GM12878 (cell line): ENCODE measurements around the gene MYMX. TPM values are rescaled to one million over a fixed set of nuclear protein-coding genes. Genes with fewer than 3 reads are reported as not detected.

Experiments
- ATAC-seq: fragments of 200-7000 bp; cut with Tn5 transposase; 3 replicates; pipeline ENCODE4 v1.9.1; 2020; ENCODE audit warnings: mild to moderate bottlenecking, moderate library complexity
- BruUV-seq: library from RNA; stranded (reverse); fragments of 400-500 nt; replicated peaks from 2 replicates; lab custom pipeline; 2021; lab: Mats Ljungman, UMichigan
- CTCF ChIA-PET: fragments of 300-600 bp; sonication (Branson Sonifier 250); formaldehyde crosslinking; extraction: SDS; loops from one replicate; lab custom pipeline; 2021; ENCODE audit warnings: inconsistent platforms; lab: Yijun Ruan, JAX
- POLR2A ChIA-PET: fragments of 350-600 bp; formaldehyde crosslinking; extraction: SDS; loops from one replicate; lab custom pipeline; 2021; ENCODE audit warnings: inconsistent platforms; lab: Charles Lee
- RAD21 ChIA-PET: fragments of 300-600 bp; sonication (Branson Sonifier 250); formaldehyde crosslinking; loops from one replicate; lab custom pipeline; 2023; ENCODE audit warnings: antibody characterized with exemption; ENCODE audit not compliant: unreplicated experiment; lab: Charles Lee
- SMC1A ChIA-PET: fragments of 300-600 bp; sonication (Branson Sonifier 250); formaldehyde crosslinking; loops from one replicate; lab custom pipeline; 2023; ENCODE audit not compliant: unreplicated experiment, uncharacterized antibody; lab: Charles Lee
- DNase-seq: peaks from one replicate; pipeline ENCODE4 v3.0.0-alpha.2; 2011; ENCODE audit warnings: low read depth, low spot score
- FAIRE-seq: peaks from 3 replicates; lab custom pipeline; 2011; peaks lifted over from hg19 to GRCh38; lab: Jason Lieb, UNC
- H2AFZ ChIP-seq: 2 replicates; pipeline ENCODE4 v1.6.0; 2011; ENCODE audit warnings: low read depth, low read length, control low read depth; ENCODE audit not compliant: control insufficient read depth
- H3K27ac ChIP-seq: 2 replicates; pipeline ENCODE4 v1.5.1; 2011; ENCODE audit warnings: control low read depth; ENCODE audit not compliant: control insufficient read depth, insufficient read depth
- H3K27me3 ChIP-seq, 2 experiments: replicated peaks in 1 of 2; 2 replicates each; pipeline versions ENCODE4 v1.6.0 to v1.6.1; 2011; ENCODE audit warnings: low read length in 1 of 2; ENCODE audit not compliant: control insufficient read depth in 2 of 2, insufficient read depth in 2 of 2
- H3K36me3 ChIP-seq, 2 experiments: 2 replicates each; pipeline ENCODE4 v1.5.1; 2011; ENCODE audit warnings: low read length in 1 of 2; ENCODE audit not compliant: control insufficient read depth in 2 of 2, insufficient read depth in 2 of 2
- H3K4me1 ChIP-seq: 2 replicates; pipeline ENCODE4 v1.6.1; 2011; ENCODE audit warnings: mild to moderate bottlenecking, low read length, moderate library complexity, mixed read lengths; ENCODE audit not compliant: control insufficient read depth, insufficient read depth
- H3K4me2 ChIP-seq: 2 replicates; pipeline ENCODE4 v1.6.0; 2011; ENCODE audit warnings: control low read depth; ENCODE audit not compliant: control insufficient read depth, insufficient read depth
- H3K4me3 ChIP-seq: fragments of 200-600 bp; sonication (generic); 2 replicates; pipeline ENCODE4 v1.5.1; 2016
- H3K79me2 ChIP-seq: 2 replicates; pipeline ENCODE4 v1.6.0; 2011; ENCODE audit warnings: low read length; ENCODE audit not compliant: control insufficient read depth, insufficient read depth
- H3K9ac ChIP-seq: 2 replicates; pipeline ENCODE4 v1.8.0; 2011; ENCODE audit warnings: low read length, control low read depth, mixed read lengths; ENCODE audit not compliant: control insufficient read depth, insufficient read depth
- H3K9me3 ChIP-seq: replicated peaks from 3 replicates; pipeline ENCODE4 v1.5.1; 2011; ENCODE audit warnings: mild to moderate bottlenecking, low read length; ENCODE audit not compliant: control insufficient read depth, insufficient read depth
- H4K20me1 ChIP-seq: 2 replicates; pipeline ENCODE4 v1.6.0; 2011; ENCODE audit not compliant: control insufficient read depth, insufficient read depth
- CBX5 ChIP-seq: sonication (generic); IDR thresholded peaks from 2 replicates; pipeline ENCODE4 v1.6.1; 2016; ENCODE audit warnings: low read depth, moderate library complexity, mild to moderate bottlenecking, inconsistent platforms
- CHD1 ChIP-seq: IDR thresholded peaks from 2 replicates; pipeline ENCODE4 v1.6.1; 2012; ENCODE audit warnings: low read depth, low read length, improper control_type of control experiment
- CHD2 ChIP-seq: IDR thresholded peaks from 2 replicates; pipeline ENCODE4 v1.6.1; 2011; ENCODE audit warnings: low read depth, low read length, improper control_type of control experiment, borderline replicate concordance
- CREM ChIP-seq: IDR thresholded peaks from 2 replicates; pipeline ENCODE4 v1.6.1; 2014; ENCODE audit warnings: antibody characterized with exemption, low read depth
- HCFC1 ChIP-seq: fragments of 150-350 bp; IDR thresholded peaks from 2 replicates; pipeline ENCODE4 v1.6.1; 2014; ENCODE audit warnings: low read length
- HDAC2 ChIP-seq: fragments of 200-600 bp; sonication (generic); IDR thresholded peaks from 2 replicates; pipeline ENCODE4 v1.6.1; 2017
- IKZF1 ChIP-seq: fragments of 450-650 bp; conservative IDR thresholded peaks from 2 replicates; pipeline ENCODE4 v1.6.1; 2017; ENCODE audit warnings: antibody characterized with exemption, mild to moderate bottlenecking
- IRF4 ChIP-seq: IDR thresholded peaks from 2 replicates; pipeline ENCODE4 v1.6.1; 2011; ENCODE audit warnings: low read depth, low read length
- MEF2A ChIP-seq: IDR thresholded peaks from 2 replicates; pipeline ENCODE4 v1.6.1; 2011; ENCODE audit warnings: low read depth, mild to moderate bottlenecking, low read length, moderate library complexity; ENCODE audit not compliant: insufficient read depth
- NFIC ChIP-seq: IDR thresholded peaks from 2 replicates; pipeline ENCODE4 v1.6.1; 2012; ENCODE audit warnings: low read depth, mild to moderate bottlenecking, inconsistent platforms, low read length, moderate library complexity
- RB1 ChIP-seq: fragments of 450-650 bp; formaldehyde crosslinking; IDR thresholded peaks from 2 replicates; pipeline ENCODE4 v1.6.1; 2017; ENCODE audit warnings: mild to moderate bottlenecking, borderline replicate concordance
- SKIL ChIP-seq: fragments of 450-650 bp; IDR thresholded peaks from 2 replicates; pipeline ENCODE4 v1.6.1; 2017; ENCODE audit warnings: mild to moderate bottlenecking, low read depth, inconsistent platforms; ENCODE audit not compliant: poor library complexity, severe bottlenecking
- SMC3 ChIP-seq: IDR thresholded peaks from 2 replicates; pipeline ENCODE4 v1.6.1; 2011; ENCODE audit warnings: low read length, improper control_type of control experiment, borderline replicate concordance
- YBX1 ChIP-seq: fragments of 450-650 bp; IDR thresholded peaks from 2 replicates; pipeline ENCODE4 v1.6.1; 2016; ENCODE audit warnings: antibody characterized with exemption
- WGBS: methylation state at CpG from one replicate; pipeline ENCODE4 v1.1.6; 2016; ENCODE audit warnings: low lambda C conversion rate; ENCODE audit not compliant: insufficient replicate concordance, insufficient coverage; ENCODE audit errors: missing lambda C conversion rate; 5-methylcytosine and 5-hydroxymethylcytosine counted together
- in situ Hi-C: fragments of 300-500 bp; cut with MboI; formaldehyde crosslinking; loops from 9 replicates; pipeline ENCODE4 v1.14.3; 2018; ENCODE audit warnings: mixed read lengths
- intact Hi-C: fragments of 100-400 bp; cut with micrococcal nuclease; formaldehyde crosslinking; loops from one replicate; pipeline ENCODE4 v1.14.2; 2022; ENCODE audit not compliant: unreplicated experiment
- polyA plus RNA-seq, 11 experiments: library from polyadenylated mRNA; depleted of rRNA in 4 of 11; unstranded in 6 of 11; stranded (reverse) in 5 of 11; fragments of >200 nt; fragmentation: Nextera tagmentation in 4 of 11; fragmentation: Illumina TruSeq in 1 of 11; extraction: Ambion mirVana in 4 of 11; extraction: Trizol in 1 of 11; gene quantifications; 1 replicate in 1 of 11; 2 replicates in 10 of 11; pipeline versions ENCODE4 v1.2.1 to v1.2.3, GENCODE V29; 2011 to 2016; ENCODE audit warnings: inconsistent platforms in 2 of 11, missing spikeins in 2 of 11, low read depth in 1 of 11
- total RNA-seq, 4 experiments: library from RNA; depleted of rRNA in 3 of 4; stranded (reverse); fragments of >200 nt in 3 of 4; fragmentation: Illumina TruSeq in 1 of 4; extraction: Trizol in 1 of 4; gene quantifications; 2 replicates each; pipeline versions ENCODE4 v1.2.1 to v1.2.3, GENCODE V29; 2013 to 2021
- TF ChIP-seq, protein P1 (sequence below): IDR thresholded peaks from 2 replicates; pipeline ENCODE4 v1.6.1; 2011; ENCODE audit warnings: borderline replicate concordance, low read depth, mild to moderate bottlenecking, moderate library complexity, low read length; ENCODE audit not compliant: insufficient read depth, poor library complexity, severe bottlenecking

The MYMX gene
- total and polyA plus RNA-seq, 10 of the 15 experiments (the other 5 are each of a cell fraction or from before 2014, with no cell fraction given): not detected

DNA sequence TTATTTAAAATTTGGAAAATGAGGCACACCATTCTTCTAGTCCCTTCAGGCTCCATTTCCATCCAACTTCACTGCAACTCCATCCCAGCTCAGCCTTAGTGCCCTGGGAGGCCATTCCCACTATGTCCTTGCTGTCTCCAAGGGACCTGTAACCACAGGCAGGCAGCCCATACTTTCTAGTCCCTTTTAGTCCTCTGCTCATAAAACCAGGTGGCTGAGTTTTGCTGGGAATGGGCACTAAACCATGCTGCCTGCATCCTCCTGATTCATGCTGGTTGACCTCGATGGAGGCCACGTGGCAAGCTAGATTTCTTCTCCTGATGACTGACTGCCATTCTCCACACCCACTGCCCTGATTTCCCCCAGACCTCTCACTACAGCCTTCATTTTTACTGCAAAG is 27.5 kb upstream of the MYMX start:
- ChIA-PET CTCF (interaction anchor here (1.2 to 2.6 kb wide), 4 partner anchors 32 to 64 kb away, joined by 3 to 11 read pairs (median 7); no protein-coding TSS in a partner anchor), RAD21 (interaction anchor here (0.7 to 1.4 kb wide), 6 partner anchors 13 to 86 kb away, joined by 3 to 7 read pairs (median 4); partner anchors contain the start of gene SLC29A1), POLR2A (interaction anchor here (1.4 to 1.5 kb wide), 2 partner anchors 11 to 30 kb away, joined by 8 to 15 read pairs; no protein-coding TSS in a partner anchor), SMC1A (interaction anchor here (1.4 to 2.6 kb wide), 5 partner anchors 12 to 33 kb away, joined by 3 to 11 read pairs (median 7); no protein-coding TSS in a partner anchor)
- 45% methylated on average over 2 of the region's 2 CpGs for WGBS
- no peak overlapping the region for H3K9ac ChIP-seq
- no peak for DNase-seq
- BruUV-seq: no TSS peak
- in situ Hi-C loops: no loop called here
- FAIRE-seq: no peak
- TF ChIP-seq CHD2 (no peak), RB1 (no peak), SMC3 (no peak)
- TF ChIP-seq, all 136 proteins: peak for 0
- Histone ChIP-seq H3K79me2 (no peaks in the 10 kb centered on the region), H3K4me3 (no peak overlapping the region), H3K36me3 (no peaks in the 10 kb centered on the region), H2AFZ (no peak overlapping the region), H4K20me1 (no peaks in the 10 kb centered on the region), H3K27ac (no peak overlapping the region), H3K4me2 (no peak overlapping the region), H3K9me3 (no peaks in the 10 kb centered on the region), H3K4me1 (peaks cover 12% of the 10 kb centered on the region), H3K27me3 (no peaks in the 10 kb centered on the region)
- ATAC-seq: no peak
- intact Hi-C loops: no loop called here

GRCh38 chr6:44190715-44191114 is 26.0 kb upstream of the MYMX start:
- ATAC-seq (peak; percentile 87), FAIRE-seq (no peak), DNase-seq (peak; percentile 27)
- CTCF ChIA-PET: interaction anchor here (1.4 to 2.6 kb wide), 4 partner anchors 18 to 47 kb away, joined by 3 to 11 read pairs (median 9); no protein-coding TSS in a partner anchor
- Histone ChIP-seq H3K9me3 (no peaks in the 10 kb centered on the region), H4K20me1 (no peaks in the 10 kb centered on the region), H3K4me1 (peaks cover 12% of the 10 kb centered on the region), H2AFZ (no peak overlapping the region), H3K4me2 (no peak overlapping the region), H3K4me3 (no peak overlapping the region), H3K27me3 (no peaks in the 10 kb centered on the region), H3K27ac (no peak overlapping the region), H3K79me2 (no peaks in the 10 kb centered on the region), H3K9ac (no peak overlapping the region), H3K36me3 (no peaks in the 10 kb centered on the region)
- WGBS: 0% methylated on average over 2 of the region's 2 CpGs
- RAD21 ChIA-PET: interaction anchor here (1.2 to 1.4 kb wide), 2 partner anchors 18 to 25 kb away, joined by 4 read pairs; no protein-coding TSS in a partner anchor
- POLR2A ChIA-PET: interaction anchor here (1.0 kb wide), 1 partner anchor 29 kb away, joined by 3 read pairs; no protein-coding TSS in a partner anchor
- intact Hi-C loops (no loop called here), in situ Hi-C loops (no loop called here)
- SMC1A ChIA-PET: interaction anchor here (0.8 to 2.6 kb wide), 6 partner anchors 10 to 31 kb away, joined by 3 to 11 read pairs (median 6); no protein-coding TSS in a partner anchor
- no TSS peak for BruUV-seq
- TF ChIP-seq CREM (no peak), YBX1 (no peak), IRF4 (no peak), NFIC (0 out of 2 replicates have a peak, but pooled peaks have one; percentile 32), MEF2A (0 out of 2 replicates have a peak, but pooled peaks have one; percentile 12), IKZF1 (no peak), SKIL (no peak), CHD1 (no peak), HDAC2 (no peak), CBX5 (no peak), HCFC1 (no peak)
- TF ChIP-seq, protein P1, sequence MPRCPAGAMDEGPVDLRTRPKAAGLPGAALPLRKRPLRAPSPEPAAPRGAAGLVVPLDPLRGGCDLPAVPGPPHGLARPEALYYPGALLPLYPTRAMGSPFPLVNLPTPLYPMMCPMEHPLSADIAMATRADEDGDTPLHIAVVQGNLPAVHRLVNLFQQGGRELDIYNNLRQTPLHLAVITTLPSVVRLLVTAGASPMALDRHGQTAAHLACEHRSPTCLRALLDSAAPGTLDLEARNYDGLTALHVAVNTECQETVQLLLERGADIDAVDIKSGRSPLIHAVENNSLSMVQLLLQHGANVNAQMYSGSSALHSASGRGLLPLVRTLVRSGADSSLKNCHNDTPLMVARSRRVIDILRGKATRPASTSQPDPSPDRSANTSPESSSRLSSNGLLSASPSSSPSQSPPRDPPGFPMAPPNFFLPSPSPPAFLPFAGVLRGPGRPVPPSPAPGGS: no peak
